ENCODE measurements around the gene DDX51.
A peak's percentile ranks its signal among the peaks of the same experiment; 100 is the strongest.

Gene DDX51

DNA sequence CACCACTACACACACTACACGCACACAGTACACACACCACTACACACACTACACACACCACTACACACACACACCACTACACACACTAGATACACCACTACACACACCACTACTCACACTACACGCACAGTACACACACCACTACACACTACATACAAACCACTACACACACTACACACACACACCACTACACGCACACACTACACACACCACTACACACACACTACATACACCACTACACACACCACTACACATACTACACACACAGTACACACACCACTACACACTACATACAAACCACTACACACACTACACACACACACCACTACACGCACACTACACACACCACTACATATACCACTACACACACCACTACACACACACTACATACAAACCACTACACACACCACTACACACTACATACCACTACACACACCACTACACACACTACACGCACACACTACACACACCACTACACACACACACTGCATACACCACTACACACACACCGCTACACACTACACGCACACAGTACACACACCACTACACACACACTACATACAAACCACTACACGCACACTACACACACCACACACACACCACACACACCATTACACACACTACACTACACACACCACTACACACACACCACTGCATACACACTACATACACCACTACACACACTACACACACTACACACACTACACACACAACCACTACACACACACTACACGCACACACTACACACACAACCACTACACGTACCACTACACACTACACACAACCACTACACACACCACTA lies 11.9 kb upstream of the DDX51 start:
- TF ChIP-seq, protein P1, sequence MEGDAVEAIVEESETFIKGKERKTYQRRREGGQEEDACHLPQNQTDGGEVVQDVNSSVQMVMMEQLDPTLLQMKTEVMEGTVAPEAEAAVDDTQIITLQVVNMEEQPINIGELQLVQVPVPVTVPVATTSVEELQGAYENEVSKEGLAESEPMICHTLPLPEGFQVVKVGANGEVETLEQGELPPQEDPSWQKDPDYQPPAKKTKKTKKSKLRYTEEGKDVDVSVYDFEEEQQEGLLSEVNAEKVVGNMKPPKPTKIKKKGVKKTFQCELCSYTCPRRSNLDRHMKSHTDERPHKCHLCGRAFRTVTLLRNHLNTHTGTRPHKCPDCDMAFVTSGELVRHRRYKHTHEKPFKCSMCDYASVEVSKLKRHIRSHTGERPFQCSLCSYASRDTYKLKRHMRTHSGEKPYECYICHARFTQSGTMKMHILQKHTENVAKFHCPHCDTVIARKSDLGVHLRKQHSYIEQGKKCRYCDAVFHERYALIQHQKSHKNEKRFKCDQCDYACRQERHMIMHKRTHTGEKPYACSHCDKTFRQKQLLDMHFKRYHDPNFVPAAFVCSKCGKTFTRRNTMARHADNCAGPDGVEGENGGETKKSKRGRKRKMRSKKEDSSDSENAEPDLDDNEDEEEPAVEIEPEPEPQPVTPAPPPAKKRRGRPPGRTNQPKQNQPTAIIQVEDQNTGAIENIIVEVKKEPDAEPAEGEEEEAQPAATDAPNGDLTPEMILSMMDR (IDR thresholded peaks at IDR 0.05): no peak
- TF ChIP-seq ZFX (IDR thresholded peaks at IDR 0.05; ENCODE audit: borderline replicate concordance): no peak
- no peak overlapping the region for H3K27ac ChIP-seq

DNA sequence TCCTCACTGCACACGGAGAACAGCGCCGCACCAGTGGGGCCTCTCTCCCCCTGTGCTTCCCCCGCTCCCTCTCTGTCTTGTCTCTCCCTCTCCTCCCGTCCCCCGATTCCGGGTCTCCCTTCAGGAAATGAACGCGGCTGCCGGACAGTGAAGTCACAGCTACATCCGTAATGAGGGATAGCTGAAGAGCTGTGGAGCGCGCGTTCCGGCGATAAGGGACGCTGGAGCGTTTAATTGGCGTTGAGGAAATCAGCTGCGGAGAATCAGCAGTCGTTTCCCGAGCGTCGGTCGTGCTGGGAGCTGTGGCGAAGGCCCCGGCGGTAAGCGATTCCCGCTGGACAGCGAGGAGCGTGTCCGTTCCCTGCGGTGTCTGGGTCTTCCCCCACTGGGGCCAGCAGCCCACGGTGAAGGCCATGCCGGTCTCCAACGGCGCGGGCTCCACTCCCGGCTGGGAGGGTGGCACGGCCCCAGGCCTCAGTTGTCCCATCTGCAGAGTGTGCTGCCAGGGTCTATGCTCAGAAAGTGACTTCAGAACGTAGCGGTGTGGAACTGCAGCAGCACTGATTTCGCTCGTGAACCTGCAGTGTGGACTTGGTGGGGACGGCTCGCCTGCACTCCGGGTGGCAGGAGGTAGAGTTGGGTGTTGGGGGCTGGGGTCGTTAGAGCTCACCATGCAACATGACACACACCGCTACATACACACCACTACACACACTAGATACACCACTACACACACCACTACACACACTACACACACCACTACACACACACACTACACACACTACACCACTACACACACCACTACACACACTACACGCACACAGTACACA lies 11.0 kb upstream of the DDX51 start:
- no peak overlapping the region for H3K27ac ChIP-seq
- no peak for TF ChIP-seq ZFX (IDR thresholded peaks at IDR 0.05; ENCODE audit: borderline replicate concordance)
- TF ChIP-seq, protein P1 (IDR thresholded peaks at IDR 0.05): no peak

DNA sequence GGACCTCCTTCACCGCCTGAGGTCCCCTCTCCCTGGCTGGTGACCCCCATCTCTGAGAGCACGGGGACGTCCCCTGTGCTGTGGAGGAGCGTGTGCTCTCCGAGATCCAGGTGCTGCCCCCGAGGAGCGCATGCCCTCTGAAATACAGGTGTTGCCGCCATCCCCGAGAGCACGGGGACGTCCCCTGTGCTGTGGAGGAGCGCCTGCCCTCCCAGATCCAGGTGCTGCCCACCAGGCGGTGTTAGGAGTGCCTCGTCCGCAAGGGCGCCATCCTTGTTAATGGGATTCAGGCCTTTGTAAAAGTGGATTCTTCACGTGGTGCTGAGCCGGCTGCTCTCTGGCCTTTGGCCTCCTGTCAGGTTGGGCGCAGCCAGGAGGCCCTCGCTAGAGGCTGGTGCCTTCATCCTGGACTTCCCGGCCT lies 10.2 kb upstream of the DDX51 start:
- no peak overlapping the region for H3K27ac ChIP-seq
- TF ChIP-seq, protein P1 (IDR thresholded peaks at IDR 0.05): no peak

DNA sequence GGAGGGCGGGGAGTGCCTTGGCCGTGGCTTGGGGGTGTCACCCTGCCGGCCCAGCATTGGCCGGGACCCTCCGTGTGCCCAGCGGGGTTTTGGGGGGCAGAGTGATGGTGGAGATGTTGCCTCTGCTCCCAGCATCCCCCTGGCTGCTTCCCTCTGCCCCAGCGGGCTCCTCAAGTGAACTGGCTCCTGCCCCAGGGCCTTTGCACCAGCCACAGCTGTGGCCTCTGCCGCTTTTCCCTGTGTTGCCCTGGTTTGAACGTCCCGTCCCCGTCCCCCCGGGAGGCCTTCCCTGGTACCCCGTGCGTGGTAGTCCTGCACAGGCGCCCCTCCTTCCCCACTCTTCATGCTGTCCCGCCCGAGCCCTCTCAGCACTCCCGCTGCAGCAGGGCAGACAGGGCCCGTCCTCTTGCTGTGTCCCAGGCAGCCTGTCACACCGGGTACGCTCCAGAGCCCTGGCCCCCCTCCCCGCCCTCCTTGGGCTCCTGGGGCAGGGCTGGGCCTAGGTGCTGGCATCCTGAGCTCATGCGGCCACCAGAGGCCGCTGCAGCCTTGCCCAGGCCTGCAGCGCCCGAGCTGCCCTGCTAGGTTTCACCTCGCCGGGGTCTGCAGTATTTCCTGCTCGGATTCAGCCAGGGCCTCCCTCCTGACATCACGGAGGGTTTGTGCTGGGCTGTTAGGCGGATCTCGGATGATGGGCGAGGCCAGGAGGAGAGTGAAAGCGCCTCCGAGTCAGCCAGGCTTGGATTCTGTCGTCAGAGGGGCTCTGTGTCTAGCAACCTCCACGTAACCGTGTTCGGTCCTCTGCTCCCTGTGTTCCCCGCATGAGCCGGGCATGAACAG lies 9.6 kb upstream of the DDX51 start:
- no peak overlapping the region for H3K27ac ChIP-seq
- no peak for TF ChIP-seq ZFX (IDR thresholded peaks at IDR 0.05; ENCODE audit: borderline replicate concordance)
- TF ChIP-seq, protein P1 (IDR thresholded peaks at IDR 0.05): peak; percentile 100

DNA sequence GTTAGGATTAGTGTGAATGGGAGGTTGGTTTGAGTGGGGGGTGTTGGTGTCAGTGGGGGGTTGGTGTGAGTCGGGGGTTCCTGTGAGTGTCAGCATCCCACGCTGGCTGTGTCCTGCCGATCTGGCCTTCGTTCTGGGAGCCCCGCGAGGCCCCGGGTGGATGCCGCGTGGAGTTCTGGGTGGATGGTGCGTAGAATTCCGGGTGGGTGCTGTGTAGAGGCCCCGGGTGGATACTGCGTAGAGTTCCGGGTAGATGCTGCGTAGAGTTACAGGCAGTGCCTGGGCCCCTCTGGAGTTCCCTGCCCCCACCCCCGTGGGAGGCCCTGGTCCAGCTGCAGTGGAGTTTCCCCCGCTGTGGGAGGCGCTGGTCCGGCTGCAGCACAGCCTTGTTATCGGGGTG lies 8.8 kb upstream of the DDX51 start:
- TF ChIP-seq ZFX (IDR thresholded peaks at IDR 0.05; ENCODE audit: borderline replicate concordance): no peak
- TF ChIP-seq, protein P1 (IDR thresholded peaks at IDR 0.05): no peak
- no peak overlapping the region for H3K27ac ChIP-seq

DNA sequence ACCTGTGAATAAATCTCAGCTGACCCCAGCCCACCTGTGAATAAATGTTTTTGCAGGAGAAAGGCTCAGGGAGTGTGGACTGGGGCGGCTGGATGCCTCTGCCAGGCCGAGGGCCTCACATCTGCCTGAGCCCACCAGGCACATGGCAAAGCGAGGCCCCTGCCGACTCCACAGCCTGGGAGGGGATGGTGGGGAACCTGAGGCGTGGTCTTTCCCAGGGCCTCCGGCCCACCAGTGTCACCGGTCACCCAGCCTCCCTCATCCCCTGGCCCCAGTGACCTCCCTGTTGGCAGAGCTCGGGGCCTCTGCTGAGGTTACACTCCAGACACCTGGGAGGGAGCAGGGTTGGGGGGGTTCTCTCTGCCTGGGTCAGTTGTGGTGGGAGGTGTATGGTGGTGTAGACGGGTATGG lies 8.3 kb upstream of the DDX51 start:
- no peak for TF ChIP-seq ZFX (IDR thresholded peaks at IDR 0.05; ENCODE audit: borderline replicate concordance)
- TF ChIP-seq, protein P1 (IDR thresholded peaks at IDR 0.05): no peak
- no peak overlapping the region for H3K27ac ChIP-seq

All from 22Rv1 (cell line).